GM18868 (cell line): ENCODE results near the gene CABLES2.

Source experiments
- ATAC-seq: cut with Tn5 transposase; IDR thresholded peaks from one replicate; pipeline ENCODE4 v1.9.1; 2021; ENCODE audit warnings: mild to moderate bottlenecking, moderate library complexity; ENCODE audit not compliant: unreplicated experiment

Gene CABLES2

DNA sequence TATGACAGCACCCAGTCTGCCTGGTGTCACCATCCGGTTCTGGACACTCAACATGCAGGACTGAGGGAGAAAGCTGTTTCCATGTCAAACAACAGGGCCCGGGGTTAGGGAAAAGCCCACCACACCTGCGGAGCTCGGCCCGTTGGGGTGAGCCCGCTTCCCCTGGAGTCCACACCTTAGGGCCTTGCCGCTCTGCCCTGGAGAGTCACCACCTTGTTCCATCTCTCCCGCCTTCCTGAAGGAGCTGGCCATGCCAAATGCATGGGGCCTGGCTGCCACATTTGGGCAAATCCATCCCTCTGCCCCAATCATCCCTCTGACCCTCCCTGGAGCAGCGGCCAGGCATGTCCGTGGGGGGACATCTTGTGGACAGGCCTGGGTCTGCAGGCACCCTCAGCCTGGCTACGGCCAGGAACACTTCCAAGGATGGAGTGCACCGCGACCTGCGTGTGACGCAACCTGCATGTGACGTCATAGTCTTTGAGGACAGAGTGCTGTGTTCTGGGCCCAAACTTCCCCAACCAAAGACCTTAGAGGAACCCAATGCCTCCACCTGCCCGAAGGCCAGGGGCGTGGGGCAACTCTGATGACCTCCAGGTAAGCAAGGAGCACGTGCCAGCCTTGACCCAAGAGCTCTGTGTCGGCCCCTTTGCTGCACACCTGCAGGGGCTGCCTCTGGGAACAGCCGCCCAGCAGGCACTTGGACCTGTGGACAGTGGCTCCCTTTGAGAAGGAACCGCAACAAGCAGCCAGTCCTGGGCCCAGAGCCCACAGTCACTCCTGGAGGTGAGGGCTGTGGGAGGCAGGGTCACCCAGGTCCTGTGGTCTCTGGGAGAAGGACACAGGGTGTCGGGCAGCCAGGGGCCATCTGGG lies 1.7 kb downstream of the CABLES2 start:
- no peak for ATAC-seq

DNA sequence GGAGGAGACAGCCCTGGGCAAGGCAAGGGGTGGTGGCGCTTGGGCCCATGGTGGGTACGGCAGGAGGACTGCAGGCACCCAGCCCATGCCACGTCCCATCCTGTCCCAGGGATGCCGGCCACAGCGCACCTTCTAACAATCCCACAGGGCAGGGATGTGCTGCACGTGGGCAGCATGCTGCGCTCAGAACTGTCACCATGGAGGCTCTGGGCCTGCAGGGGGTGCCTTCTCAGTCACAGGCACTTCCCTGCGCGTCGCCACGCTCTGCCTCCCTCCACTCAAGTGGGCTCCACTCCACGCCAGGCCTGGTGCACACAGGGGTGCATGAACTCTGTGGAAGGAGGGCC lies 2.4 kb downstream of the CABLES2 start:
- no peak for ATAC-seq

DNA sequence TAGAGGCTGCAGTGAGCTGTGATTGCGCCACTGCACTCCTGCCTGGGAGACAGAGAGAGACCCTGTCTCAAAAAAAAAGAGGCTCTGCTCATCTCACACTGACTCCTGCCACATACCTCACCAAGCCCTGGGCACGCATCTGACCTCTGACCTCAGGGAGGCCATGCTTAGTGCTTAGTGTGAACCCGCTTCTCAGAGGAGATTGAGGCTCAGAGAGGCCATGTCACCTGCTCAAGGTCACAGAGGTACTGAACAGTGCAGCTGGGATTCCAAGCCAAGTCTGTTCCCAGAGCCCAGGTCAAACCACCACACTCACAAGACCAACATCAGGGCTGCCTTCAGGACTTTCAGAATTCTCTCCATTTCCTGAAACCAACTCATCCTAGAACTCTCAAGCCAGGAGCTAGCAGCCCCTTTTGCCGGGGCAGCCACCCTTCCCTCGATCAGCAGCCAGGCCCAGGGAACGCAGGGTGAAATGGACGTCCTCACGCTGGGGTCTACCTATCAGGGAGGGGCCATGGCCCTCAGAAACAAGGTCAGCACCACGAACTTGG lies 2.9 kb downstream of the CABLES2 start:
- ATAC-seq, result no peak

DNA sequence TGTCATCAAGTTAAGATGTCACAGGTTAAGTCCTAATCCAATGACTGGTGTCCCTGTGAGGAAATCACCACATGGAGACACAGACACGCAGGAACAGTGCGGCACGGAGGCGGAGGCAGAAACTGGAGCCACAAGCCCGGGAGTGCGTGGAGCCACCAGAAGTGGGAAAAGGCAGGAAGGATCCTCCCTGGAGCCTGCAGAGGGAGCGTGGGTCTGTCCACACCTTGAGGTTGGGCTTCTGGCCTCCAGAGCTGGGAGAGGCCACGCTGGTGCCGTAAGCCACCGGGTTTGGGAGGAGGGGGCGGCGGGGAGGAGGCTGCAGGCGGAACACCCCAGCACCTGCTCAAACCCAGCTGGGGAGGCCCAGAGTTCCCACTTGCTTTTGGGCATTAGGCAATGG lies 3.8 kb downstream of the CABLES2 start:
- no peak for ATAC-seq

DNA sequence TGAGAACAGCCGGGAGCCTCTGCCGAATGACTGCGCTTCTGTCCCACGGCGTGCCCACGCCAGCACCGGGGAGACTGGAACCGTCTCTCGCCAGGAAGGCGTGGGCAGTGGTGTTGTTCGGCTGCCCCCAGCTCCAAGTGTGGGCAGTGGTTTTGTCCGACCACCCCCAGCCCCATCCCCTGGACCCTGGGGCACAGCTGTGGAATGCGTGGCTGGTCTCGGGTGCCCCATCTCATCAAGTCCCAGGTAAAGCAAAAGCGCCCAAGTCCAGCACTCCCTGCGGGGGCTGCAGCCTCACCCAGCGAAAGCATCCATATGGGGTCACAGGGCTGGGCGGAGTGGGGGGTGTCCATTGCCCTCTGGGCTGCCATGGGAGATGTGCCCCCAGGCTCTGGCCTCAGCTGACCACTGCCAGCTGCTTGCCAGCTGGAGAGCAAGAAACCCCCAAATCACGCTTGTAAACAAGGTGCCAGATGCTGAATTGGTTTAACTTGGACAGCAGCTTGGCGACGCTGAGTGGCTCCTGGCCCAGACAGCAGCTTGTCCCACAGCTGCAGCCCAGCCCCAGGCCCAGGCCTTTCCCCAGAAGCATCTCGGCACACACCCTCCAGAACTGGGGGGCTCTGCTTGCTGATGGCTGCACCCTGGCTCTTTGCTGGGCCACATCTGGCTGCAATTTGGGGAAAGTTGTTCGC lies 4.5 kb downstream of the CABLES2 start:
- no peak for ATAC-seq

DNA sequence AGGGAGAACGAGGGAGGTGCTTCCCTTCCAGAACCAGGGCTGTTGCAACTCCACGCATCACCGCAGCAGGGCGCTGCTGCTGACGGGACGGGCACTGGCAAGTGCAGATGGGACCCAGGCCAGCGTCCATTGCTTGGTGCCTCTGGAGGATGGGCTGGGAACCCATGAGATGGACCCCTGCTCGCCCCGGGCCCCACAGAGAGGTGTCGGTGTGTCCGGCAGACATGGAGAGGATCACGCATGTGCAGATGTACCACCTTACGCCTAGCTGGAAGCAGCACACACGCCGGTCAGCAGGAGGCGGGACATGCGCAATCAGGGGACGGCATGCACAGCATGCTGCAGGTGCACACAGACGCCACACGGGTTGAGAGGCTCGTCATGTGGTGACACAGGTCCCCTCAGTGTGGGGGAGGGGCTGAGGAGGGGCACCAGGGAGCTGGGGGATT lies 5.7 kb downstream of the CABLES2 start:
- no peak for ATAC-seq

DNA sequence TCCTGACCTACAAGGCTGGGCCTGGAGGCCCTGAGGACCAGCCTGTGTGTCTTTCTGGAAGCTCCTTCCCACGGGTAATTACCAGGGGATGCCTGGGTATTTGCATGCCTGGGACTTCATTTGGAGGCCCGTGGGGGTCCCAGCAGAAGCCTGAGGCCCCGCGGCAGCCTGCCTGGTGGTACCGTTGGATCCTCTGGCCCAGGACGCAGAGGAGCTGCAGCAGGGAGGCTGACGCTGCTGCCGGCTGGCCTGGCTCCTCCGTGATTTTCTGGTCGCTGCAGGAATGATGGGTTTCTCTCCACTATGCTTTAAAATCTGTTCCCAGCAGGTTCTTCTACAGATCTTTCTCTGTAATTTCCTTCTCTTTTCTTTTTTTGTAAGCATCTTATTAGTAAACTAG lies 6.5 kb downstream of the CABLES2 start:
- no peak for ATAC-seq

DNA sequence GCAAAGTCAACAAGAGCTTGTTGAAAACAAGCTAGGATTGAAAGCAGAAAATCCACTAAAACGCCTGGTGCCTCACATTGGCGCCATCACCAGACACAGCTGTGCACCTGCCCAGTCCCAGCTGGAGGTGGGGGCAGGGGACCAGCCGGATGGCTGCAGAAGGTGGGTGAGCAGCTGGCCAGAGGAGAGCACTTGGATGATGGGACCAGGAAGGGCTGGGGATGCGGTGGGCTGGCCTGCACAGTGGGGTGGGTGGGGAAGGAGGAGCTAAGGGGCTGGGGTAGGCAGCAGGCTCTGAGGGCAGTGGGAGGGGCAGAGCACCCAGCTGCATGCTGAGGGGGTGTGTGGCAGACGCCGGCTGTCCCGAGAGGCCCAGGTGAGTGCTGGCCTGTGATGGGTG lies 7.1 kb downstream of the CABLES2 start:
- no peak for ATAC-seq

DNA sequence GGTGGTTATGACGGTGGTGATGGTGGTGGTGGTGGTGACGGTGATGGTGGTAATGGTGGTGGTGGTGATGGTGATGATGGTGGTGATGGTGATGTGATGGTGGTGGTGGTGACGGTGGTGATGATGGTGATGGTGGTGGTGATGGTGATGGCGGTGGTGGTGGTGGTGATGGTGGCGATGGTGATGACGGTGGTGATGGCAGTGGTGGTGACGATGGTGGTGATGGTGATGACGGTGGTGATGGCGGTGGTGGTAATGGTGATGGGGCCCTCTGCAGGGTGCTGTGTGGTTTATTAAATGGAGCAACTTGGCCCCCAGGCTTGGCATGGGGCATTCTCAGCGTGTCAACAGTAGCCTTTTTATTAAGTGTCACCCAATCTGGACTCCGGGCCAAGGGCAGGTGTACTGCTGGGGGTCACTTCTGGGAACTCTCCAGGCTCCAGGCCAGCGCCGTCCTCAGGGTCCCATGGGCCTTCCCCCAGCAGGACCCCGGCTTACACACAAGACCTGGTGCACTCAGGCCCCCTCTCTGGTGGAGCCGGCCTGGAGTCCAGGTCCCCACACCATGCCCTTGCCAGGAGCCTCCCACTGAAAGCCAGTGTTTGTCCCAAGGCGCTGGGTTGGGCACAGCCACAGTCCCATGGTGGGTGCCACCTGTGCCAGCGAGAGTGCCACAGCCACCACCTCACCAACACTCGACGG lies 8.8 kb downstream of the CABLES2 start:
- ATAC-seq, result no peak

DNA sequence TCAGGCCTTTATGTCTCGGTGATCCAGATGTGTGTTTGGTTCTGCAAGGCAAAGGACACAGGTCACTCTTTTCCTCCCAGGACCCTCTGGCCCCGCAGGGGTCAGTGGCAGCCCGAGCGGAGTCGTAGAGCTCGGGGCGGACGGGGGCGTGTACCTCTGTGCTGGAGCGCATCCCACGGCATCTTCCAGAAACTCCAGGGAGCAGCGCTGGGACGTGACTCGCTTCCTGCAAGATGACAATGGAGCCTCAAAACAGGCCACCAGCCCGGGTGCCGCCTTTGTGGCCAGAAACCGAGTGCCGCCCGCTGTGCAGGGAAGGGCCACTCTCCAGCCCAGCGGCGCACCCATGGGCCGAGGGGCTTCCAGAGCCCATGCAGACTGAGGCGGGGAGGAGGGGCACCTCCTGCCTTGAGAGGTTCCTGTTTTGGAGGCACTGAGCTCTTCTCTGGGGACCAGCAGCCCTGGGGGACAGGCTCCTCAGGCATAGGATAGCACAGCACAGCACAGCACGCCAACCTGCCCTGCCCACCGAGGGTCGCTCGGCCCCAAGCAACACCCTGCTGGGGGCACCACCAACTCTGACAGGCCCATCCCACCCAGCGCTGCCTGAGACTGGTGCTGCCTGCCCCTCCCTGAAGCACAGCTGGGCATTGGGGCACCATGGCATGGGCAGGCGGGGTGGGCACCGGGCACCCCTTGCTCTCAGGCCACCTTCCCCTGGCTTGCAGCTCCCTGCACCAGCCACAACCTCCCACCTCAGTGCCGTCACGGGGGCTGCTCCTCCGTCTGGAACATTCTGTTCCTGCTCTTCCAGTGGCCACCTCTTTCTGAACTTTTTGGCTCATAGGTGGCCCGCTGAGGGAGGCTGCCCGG lies 10.5 kb downstream of the CABLES2 start:
- no peak for ATAC-seq

DNA sequence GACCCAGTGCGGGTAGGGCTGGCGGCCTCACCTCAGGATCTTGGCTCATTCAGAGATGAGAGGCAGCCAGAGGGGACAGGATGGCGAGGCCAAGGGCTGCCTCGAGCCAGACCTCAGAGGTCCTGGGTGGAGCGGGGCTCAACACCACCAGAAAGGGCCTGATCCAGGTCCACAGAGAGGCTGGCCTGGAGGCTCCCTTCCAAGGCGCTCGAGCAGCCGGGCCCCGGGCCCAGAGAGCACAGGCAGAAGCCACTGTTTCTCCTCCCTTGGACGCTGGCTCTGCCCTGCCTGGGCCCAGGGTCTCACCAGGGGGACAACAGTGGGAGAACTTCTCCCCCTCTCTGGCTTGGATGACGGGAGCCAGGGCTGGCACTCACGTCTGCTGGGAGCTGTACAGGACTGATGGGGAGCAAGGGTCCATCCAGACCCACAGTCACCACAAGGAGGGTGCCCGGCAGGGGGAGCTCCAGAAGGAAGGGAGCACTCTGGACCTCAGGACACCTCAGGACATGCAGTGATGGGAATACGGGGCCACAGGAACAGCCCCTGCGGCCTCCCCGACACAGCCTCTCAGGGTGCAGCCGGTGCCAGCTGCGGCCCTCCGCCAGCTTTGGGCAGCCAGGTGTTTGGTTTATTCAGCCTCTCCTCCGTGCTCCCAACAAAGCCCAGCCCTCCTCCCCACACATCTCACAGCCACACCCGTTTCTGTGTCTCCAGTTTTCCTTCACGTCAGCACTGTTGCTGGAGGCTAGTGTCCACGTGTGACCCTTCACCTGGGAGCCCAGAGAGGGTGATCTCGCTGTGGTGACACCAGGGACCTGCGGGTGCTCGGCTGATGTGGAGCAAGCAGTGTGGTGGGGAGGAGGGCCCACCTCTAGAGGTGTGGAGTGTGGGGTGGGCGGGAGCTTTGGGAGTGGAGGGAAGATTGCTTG lies 11.5 kb downstream of the CABLES2 start:
- no peak for ATAC-seq

DNA sequence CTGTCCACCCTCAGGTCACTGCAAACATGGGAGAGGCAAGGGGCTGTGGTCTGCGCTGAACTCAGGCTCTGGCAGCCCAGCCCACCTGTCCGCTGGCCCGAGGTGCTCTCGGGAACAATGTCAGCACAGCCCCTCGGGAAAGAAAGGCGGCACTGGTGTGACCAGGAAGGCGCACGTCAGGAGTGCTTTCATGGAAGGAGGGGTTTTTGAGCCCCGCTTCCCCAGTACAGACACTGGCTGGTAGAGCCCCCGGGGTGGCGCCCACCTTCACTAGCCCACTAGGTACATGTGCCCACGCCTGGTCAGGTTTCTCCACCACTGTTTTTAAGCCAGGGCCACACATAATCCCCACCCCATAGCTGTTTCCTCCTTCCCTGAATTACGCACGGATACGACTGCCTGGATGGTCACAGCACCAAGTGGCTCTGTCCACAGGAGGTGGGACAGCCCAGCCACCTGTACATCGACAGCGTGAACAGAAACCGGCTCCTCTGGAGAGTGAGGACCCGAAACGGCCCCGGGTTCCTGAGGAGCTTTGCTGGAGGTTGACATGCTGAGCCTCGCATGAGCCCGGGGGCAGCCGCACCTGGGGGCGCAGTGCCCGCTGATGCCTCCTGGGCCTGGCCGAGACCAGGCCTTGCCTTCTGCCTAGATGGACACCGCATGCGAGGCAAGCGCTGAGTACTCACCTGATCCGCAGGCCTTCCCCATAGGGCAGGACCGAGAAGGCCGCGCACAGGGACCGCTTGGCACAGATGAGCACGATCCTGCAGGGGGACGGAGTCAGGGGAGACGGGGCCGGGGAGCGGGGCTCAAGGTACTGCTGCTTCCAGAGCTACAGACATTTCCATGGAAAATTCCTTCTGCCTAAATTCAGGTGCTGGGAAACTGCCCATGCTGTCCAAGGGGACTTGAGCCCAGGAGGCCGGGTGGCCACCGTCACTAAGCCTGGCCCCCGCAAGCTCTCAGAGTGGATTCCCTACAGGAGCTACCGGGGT lies 12.5 kb downstream of the CABLES2 start:
- no peak for ATAC-seq

DNA sequence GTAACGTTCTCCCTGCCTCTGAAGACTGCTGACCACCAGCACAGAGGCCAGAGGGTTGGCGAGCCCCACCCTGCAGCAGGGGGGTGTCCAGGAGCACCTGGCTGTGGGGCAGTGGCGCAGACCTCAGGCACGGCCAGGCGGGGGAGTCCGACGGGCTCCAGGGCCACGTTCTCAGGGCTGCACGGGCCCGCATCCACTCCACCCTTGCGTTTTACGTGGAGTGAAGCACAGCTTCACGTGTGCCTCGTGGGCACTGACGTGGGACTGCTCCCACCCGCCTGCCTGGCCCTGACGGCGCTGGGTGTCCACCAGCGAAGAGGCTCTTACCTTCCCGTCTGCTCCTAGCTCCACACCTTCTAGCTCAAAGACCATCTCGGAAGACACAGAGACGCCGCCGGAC lies 13.3 kb downstream of the CABLES2 start:
- ATAC-seq, result no peak

DNA sequence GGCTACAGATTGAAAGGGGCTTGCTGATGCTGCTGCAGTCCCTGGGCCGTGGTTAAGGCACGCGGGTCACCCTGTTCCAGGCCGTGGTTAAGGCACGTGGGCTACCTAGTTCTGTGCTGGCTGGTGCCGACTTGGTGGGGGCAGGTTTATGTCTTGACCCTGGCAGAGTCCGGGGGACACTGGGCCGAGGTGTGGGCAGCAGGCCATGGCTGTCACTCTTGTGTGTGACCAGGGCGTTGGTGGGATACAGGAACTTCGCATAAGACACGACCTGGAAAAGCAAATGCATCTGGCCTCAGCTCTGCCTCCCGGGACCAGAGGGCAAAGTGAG lies 13.8 kb downstream of the CABLES2 start:
- no peak for ATAC-seq

DNA sequence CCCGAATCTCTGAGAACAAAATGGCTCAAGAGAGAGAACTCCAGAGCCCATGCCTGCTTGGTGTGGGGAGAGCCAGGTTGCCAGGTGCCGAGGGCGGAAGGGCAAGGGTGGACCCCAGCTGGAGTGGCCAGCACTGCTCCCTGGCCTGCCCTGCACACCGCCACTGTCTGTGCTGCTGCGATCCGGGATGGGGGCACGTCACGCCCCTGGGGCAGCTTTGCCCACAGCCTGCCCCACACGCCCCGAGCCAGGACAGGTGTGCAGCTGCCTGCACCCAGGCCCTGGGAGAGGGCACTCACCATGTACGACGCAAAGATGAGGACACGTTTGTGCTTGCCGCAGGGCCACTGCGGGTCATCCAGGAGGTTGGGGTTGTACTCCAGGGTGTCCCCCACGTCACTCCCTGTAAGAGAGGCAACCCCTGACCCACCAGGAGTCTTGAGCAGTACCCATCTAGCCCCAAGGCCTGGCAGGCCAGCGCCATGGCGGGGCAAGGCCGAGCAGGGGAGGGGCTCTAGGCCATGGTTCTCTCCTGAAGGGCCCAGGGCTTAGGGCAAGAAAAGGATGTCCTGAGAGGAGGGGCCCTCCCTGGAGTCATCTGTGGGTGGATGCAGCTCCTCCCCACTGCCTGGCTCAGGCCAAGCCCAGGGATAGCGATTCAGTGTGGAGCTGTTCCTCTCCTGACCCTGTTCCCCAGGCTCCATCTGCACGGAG lies 14.3 kb downstream of the CABLES2 start:
- ATAC-seq, result no peak

DNA sequence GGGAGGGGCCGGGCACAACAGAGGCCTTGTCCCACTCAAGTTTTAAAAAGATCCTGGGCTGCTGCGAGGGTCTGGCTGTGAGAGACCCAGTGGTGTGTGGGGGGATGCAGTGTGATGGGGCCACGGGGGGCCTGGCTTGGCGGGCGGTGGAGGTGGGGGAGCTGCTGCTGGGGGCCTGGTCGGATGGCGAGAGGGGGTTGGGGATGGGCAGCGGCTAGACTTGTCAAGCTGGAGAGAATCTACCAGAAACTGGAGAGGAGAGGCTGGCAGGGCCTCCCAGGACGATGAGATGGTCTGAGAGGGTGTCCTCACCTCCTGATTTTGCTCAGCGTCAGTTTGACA lies 15.0 kb downstream of the CABLES2 start:
- ATAC-seq, result no peak

DNA sequence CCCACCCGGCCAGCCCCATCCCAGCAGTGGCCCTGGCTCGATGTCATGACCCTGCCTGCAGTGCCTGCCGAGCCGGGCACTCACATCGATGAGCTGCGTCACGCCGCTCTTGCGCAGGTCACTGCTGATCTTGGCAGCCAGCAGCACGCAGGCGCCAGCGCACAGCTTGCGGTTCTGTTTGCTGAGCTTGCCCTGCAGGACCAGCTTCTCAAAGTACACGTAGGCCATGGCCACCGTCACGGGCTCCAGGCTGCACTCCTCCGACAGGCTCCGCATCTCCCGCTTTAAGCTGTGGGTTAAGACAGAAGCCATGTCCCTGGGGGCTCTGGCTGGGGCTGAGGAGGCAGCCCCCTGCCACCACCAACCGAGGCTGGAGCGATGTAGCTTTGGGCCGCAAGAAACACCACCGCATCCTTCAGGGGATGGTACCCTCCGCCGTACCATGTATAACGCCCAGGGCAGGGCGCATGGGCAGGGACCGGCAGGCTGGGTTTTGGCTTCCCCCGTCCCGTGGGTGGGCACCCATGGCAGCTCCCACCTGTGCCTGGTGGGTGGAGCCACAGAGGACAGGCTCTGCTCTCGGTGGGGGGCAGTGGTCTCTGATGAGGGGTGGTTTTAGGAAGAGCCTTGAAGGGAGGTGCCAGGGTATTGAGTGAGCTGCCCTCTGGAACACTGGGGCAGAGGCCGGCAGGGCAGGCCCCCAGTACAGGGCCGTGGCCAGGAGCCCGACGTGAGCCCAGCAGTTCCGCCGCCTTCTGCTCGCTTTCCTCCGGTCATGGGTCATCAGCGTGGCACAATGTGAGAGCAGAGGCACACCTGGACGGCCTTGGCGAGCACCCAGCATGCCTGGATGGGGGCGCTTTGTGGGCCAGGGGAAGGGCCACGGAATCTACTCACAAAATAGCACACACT lies 15.7 kb downstream of the CABLES2 start:
- ATAC-seq, result no peak
